NT2/D1 (cell line): ENCODE data around the gene CRADD.

ENCODE experiments used
- DNase-seq: peaks from one replicate; pipeline ENCODE4 v3.0.0-alpha.2; 2011; ENCODE audit warnings: low read depth, low spot score
- H3K27me3 ChIP-seq: 2 replicates; pipeline ENCODE4 v1.6.0; 2011; ENCODE audit warnings: mild to moderate bottlenecking; ENCODE audit not compliant: insufficient read length, insufficient read depth
- H3K36me3 ChIP-seq: 2 replicates; pipeline ENCODE4 v1.6.1; 2011; ENCODE audit warnings: mild to moderate bottlenecking, low read length, mixed read lengths; ENCODE audit not compliant: insufficient read depth, insufficient read length
- H3K4me1 ChIP-seq: 2 replicates; pipeline ENCODE4 v1.5.1; 2011; ENCODE audit not compliant: insufficient read depth, insufficient read length
- H3K4me3 ChIP-seq: 2 replicates; pipeline ENCODE4 v1.5.1; 2011; ENCODE audit warnings: low read depth; ENCODE audit not compliant: insufficient read length
- H3K9ac ChIP-seq: 2 replicates; pipeline ENCODE4 v1.6.0; 2011; ENCODE audit warnings: low read depth; ENCODE audit not compliant: insufficient read length
- H3K9me3 ChIP-seq: 2 replicates; pipeline ENCODE4 v1.5.1; 2011; ENCODE audit warnings: mild to moderate bottlenecking, low read length; ENCODE audit not compliant: insufficient read depth
- SUZ12 ChIP-seq: IDR thresholded peaks from 2 replicates; pipeline ENCODE4 v1.6.1; 2011; ENCODE audit not compliant: insufficient read length, insufficient read depth; ENCODE audit errors: extremely low read depth
- YY1 ChIP-seq: IDR thresholded peaks from 2 replicates; pipeline ENCODE4 v1.6.1; 2011; ENCODE audit not compliant: insufficient read length, insufficient read depth
- ZNF274 ChIP-seq: IDR thresholded peaks from 2 replicates; pipeline ENCODE4 v1.6.1; 2011; ENCODE audit warnings: mild to moderate bottlenecking, low read depth, low read length

The CRADD gene

GRCh38 chr12:93886533-93887511, 209.6 kb downstream of the CRADD start:
- H3K4me1 ChIP-seq: no peaks in the 10 kb centered on the region
- TF ChIP-seq YY1 (no peak), SUZ12 (no peak), ZNF274 (no peak)
- H3K9me3 ChIP-seq: no peaks in the 10 kb centered on the region
- no peak for DNase-seq
- no peaks in the 10 kb centered on the region for H3K36me3 ChIP-seq
- H3K4me3 ChIP-seq: no peak overlapping the region
- H3K9ac ChIP-seq: no peak overlapping the region
- H3K27me3 ChIP-seq: no peaks in the 10 kb centered on the region

GRCh38 chr12:93888964-93889363, 211.8 kb downstream of the CRADD start:
- Histone ChIP-seq H3K27me3 (no peaks in the 10 kb centered on the region), H3K9ac (no peak overlapping the region), H3K9me3 (no peaks in the 10 kb centered on the region), H3K4me3 (no peak overlapping the region), H3K36me3 (no peaks in the 10 kb centered on the region), H3K4me1 (peaks cover 4% of the 10 kb centered on the region)
- no peak for TF ChIP-seq ZNF274
- no peak for TF ChIP-seq YY1
- TF ChIP-seq SUZ12: no peak
- DNase-seq: no peak

- no peak for DNase-seq
- Histone ChIP-seq H3K9ac (no peak overlapping the region), H3K9me3 (no peaks in the 10 kb centered on the region), H3K4me1 (peaks cover 4% of the 10 kb centered on the region), H3K4me3 (no peak overlapping the region), H3K36me3 (no peaks in the 10 kb centered on the region), H3K27me3 (no peaks in the 10 kb centered on the region)
- TF ChIP-seq ZNF274 (no peak), YY1 (no peak), SUZ12 (no peak)
These were observed 212.5 kb downstream of the CRADD start for GRCh38 chr12:93889516-93890212.

GRCh38 chr12:93892423-93893268, 215.5 kb downstream of the CRADD start:
- H3K4me3 ChIP-seq: no peak overlapping the region
- TF ChIP-seq SUZ12 (no peak), YY1 (no peak), ZNF274 (no peak)
- no peak for DNase-seq

GRCh38 chr12:93894391-93895088, 217.4 kb downstream of the CRADD start:
- Histone ChIP-seq H3K9me3 (no peaks in the 10 kb centered on the region), H3K4me1 (peaks cover 6% of the 10 kb centered on the region), H3K36me3 (no peaks in the 10 kb centered on the region), H3K4me3 (no peak overlapping the region), H3K27me3 (no peaks in the 10 kb centered on the region), H3K9ac (no peak overlapping the region)
- DNase-seq: no peak
- TF ChIP-seq ZNF274 (no peak), YY1 (no peak), SUZ12 (no peak)

More at GRCh38 chr12:93892423-93893268, 215.5 kb downstream of the CRADD start:
- H3K9me3 ChIP-seq: no peaks in the 10 kb centered on the region
- no peak overlapping the region for H3K9ac ChIP-seq
- peaks cover 4% of the 10 kb centered on the region for H3K4me1 ChIP-seq
- H3K36me3 ChIP-seq: no peaks in the 10 kb centered on the region
- H3K27me3 ChIP-seq: no peaks in the 10 kb centered on the region

- TF ChIP-seq ZNF274 (no peak), YY1 (no peak), SUZ12 (no peak)
- H3K4me1 ChIP-seq: peaks cover 6% of the 10 kb centered on the region
- DNase-seq: no peak
- H3K9ac ChIP-seq: no peak overlapping the region
- no peak overlapping the region for H3K4me3 ChIP-seq
- H3K27me3 ChIP-seq: no peaks in the 10 kb centered on the region
- no peaks in the 10 kb centered on the region for H3K9me3 ChIP-seq
- no peaks in the 10 kb centered on the region for H3K36me3 ChIP-seq
These were observed 217.9 kb downstream of the CRADD start for GRCh38 chr12:93895089-93895445.
